ENCODE results near the gene PREP. TPM values are rescaled to one million over a fixed set of nuclear protein-coding genes. Genes with fewer than 3 reads are reported as not detected.

PREP gene
- total RNA-seq, 1 experiment from 2014 or later: 35.8 TPM

GRCh38 chr6:105409734-105410133, 6.9 kb upstream of the PREP start:
- H3K9me3 ChIP-seq (ENCODE audit: insufficient read depth, low read depth): peaks cover 11% of the 10 kb centered on the region
- TF ChIP-seq CTCF (conservative IDR thresholded peaks at IDR 0.05) (no peak), EZH2 (IDR thresholded peaks at IDR 0.05; ENCODE audit: low read depth) (no peak)
- H3K9me2 ChIP-seq (ENCODE audit: insufficient read depth): no peaks in the 10 kb centered on the region
- no peak overlapping the region for H3K4me3 ChIP-seq
- ChIA-PET POLR2A (ENCODE audit: unreplicated experiment) (no interaction called here), CTCF (no interaction called here)
- BruUV-seq (replicated peaks): no TSS peak
- H3F3A ChIP-seq (ENCODE audit: insufficient read depth, low read depth): no peaks in the 10 kb centered on the region
- H2AFZ ChIP-seq: no peak overlapping the region
- H3K4me1 ChIP-seq (replicated peaks; ENCODE audit: insufficient read depth): no peaks in the 10 kb centered on the region
- H4K20me1 ChIP-seq (ENCODE audit: insufficient read depth): no peaks in the 10 kb centered on the region
- intact Hi-C loops (cut with micrococcal nuclease; ENCODE audit: unreplicated experiment): no loop called here
- H3K27ac ChIP-seq: no peak overlapping the region
- no peaks in the 10 kb centered on the region for H3K27me3 ChIP-seq (ENCODE audit: insufficient read depth, low read depth)
- H3K4me2 ChIP-seq: no peak overlapping the region
- no peaks in the 10 kb centered on the region for H3K36me3 ChIP-seq (ENCODE audit: low read depth)
- H3K79me2 ChIP-seq (ENCODE audit: low read depth): no peaks in the 10 kb centered on the region
- DNase-seq: no peak

GRCh38 chr6:105402090-105402938, 568 bp downstream of the PREP start:
- intact Hi-C loops (cut with micrococcal nuclease; ENCODE audit: unreplicated experiment): loop anchor here (2.0 kb wide), 2 partner anchors 28 to 76 kb away; no protein-coding TSS in a partner anchor
- Histone ChIP-seq H3K79me2 (ENCODE audit: low read depth) (peaks cover 53% of the 10 kb centered on the region), H3K27me3 (ENCODE audit: insufficient read depth, low read depth) (no peaks in the 10 kb centered on the region), H3K4me2 (peak overlapping the region; percentile 84), H3K4me1 (replicated peaks; ENCODE audit: insufficient read depth) (peaks cover 20% of the 10 kb centered on the region), H2AFZ (peak overlapping the region; percentile 67), H3K4me3 (peak overlapping the region; percentile 81), H4K20me1 (ENCODE audit: insufficient read depth) (peaks cover 12% of the 10 kb centered on the region; the same call in 1 of the 2 replicates), H3K27ac (peak overlapping the region; percentile 69), H3F3A (ENCODE audit: insufficient read depth, low read depth) (no peaks in the 10 kb centered on the region; the same call in 1 of the 2 replicates), H3K9me2 (ENCODE audit: insufficient read depth) (no peaks in the 10 kb centered on the region), H3K36me3 (ENCODE audit: low read depth) (no peaks in the 10 kb centered on the region), H3K9me3 (ENCODE audit: insufficient read depth, low read depth) (no peaks in the 10 kb centered on the region)
- POLR2A ChIA-PET (ENCODE audit: unreplicated experiment): interaction anchor here (0.6 to 0.8 kb wide), 4 partner anchors 13 to 317 kb away, joined by 3 to 61 read pairs (median 8); no protein-coding TSS in a partner anchor
- CTCF ChIA-PET: interaction anchor here (0.6 to 1.6 kb wide), 11 partner anchors 13 to 315 kb away, joined by 3 to 7 read pairs (median 3); no protein-coding TSS in a partner anchor
- TF ChIP-seq CTCF (conservative IDR thresholded peaks at IDR 0.05): peak; percentile 29; the same call in 1 of the 2 replicates
- no peak for TF ChIP-seq EZH2 (IDR thresholded peaks at IDR 0.05; ENCODE audit: low read depth)
- BruUV-seq (replicated peaks): TSS peak; percentile 38
- no peak for DNase-seq

- Histone ChIP-seq H3K9me2 (ENCODE audit: insufficient read depth) (no peaks in the 10 kb centered on the region), H3K4me3 (peak overlapping the region; percentile 81), H3K27me3 (ENCODE audit: insufficient read depth, low read depth) (no peaks in the 10 kb centered on the region), H3K4me2 (peak overlapping the region; percentile 84), H3K9me3 (ENCODE audit: insufficient read depth, low read depth) (no peaks in the 10 kb centered on the region), H3K36me3 (ENCODE audit: low read depth) (no peaks in the 10 kb centered on the region), H4K20me1 (ENCODE audit: insufficient read depth) (peaks cover 12% of the 10 kb centered on the region; the same call in 1 of the 2 replicates), H3K4me1 (replicated peaks; ENCODE audit: insufficient read depth) (peaks cover 20% of the 10 kb centered on the region), H3F3A (ENCODE audit: insufficient read depth, low read depth) (no peaks in the 10 kb centered on the region; the same call in 1 of the 2 replicates), H3K79me2 (ENCODE audit: low read depth) (peaks cover 53% of the 10 kb centered on the region), H3K27ac (peak overlapping the region; percentile 69), H2AFZ (peak overlapping the region; percentile 67)
- ChIA-PET CTCF (interaction anchor here (0.6 to 1.6 kb wide), 3 partner anchors 12 to 130 kb away, joined by 3 to 4 read pairs (median 4); no protein-coding TSS in a partner anchor), POLR2A (ENCODE audit: unreplicated experiment) (no interaction called here)
- intact Hi-C loops (cut with micrococcal nuclease; ENCODE audit: unreplicated experiment): loop anchor here (2.0 kb wide), 2 partner anchors 27 to 75 kb away; no protein-coding TSS in a partner anchor
- no peak for TF ChIP-seq EZH2 (IDR thresholded peaks at IDR 0.05; ENCODE audit: low read depth)
- TF ChIP-seq CTCF (conservative IDR thresholded peaks at IDR 0.05): no peak
- no TSS peak for BruUV-seq (replicated peaks)
- peak in 1 of 2 experiments; percentile 42 for DNase-seq
Measured at GRCh38 chr6:105401247-105402089, 1.4 kb downstream of the PREP start.

All from PC-9 (cell line).